HG03095 (cell line): ENCODE results near the gene TEKTIP1.
"Not testable (repeated sequence)": the region's sequence is repeated elsewhere in the genome, so short reads cannot be mapped to it uniquely, and the experiment has no call there.

Experiments used
- ATAC-seq: cut with Tn5 transposase; IDR thresholded peaks from one replicate; pipeline ENCODE4 v1.9.1; 2021; ENCODE audit warnings: moderate library complexity; ENCODE audit not compliant: unreplicated experiment

Gene TEKTIP1

GRCh38 chr19:3581792-3582191 lies 42.8 kb downstream of the TEKTIP1 start:
- not testable (repeated sequence) for ATAC-seq

GRCh38 chr19:3584036-3584802 lies 45.2 kb downstream of the TEKTIP1 start:
- not testable (repeated sequence) for ATAC-seq

- ATAC-seq, result no peak
These were observed 46.5 kb downstream of the TEKTIP1 start, which contains the start of gene GIPC3 for GRCh38 chr19:3585301-3586126. Gene GIPC3, plus strand, starts transcription at chr19:3585478. Its CDS starts 120 bp downstream, at chr19:3585598.

GRCh38 chr19:3586127-3586626 lies 47.2 kb downstream of the TEKTIP1 start:
- no peak for ATAC-seq

DNA sequence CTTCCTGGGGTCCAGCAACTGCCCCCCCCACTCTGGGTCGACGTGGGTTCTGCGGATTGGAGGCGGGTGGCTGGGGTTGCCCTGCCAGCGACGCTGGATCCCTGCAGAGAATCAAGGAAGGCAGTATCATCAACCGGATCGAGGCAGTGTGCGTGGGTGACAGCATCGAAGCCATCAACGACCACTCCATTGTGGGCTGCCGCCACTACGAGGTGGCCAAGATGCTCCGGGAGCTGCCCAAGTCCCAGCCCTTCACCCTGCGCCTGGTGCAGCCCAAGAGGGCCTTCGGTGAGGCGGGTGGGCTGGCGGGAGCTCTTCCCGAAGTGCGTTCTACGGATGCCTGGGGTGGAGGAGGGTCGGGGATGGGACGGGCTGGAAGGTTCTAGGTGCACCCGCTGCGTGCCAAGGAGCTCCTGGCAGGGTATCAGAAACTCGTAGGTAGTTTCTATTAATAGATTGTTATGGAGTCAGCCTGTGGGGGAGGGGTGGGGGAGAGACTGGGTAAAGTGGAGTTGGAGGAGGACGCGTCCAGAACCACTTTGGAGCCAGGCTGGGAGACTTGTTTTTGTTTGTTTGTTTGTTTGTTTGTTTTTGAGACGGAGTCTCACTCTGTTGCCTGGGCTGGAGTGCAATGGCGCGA lies 47.9 kb downstream of the TEKTIP1 start:
- ATAC-seq, result no peak

DNA sequence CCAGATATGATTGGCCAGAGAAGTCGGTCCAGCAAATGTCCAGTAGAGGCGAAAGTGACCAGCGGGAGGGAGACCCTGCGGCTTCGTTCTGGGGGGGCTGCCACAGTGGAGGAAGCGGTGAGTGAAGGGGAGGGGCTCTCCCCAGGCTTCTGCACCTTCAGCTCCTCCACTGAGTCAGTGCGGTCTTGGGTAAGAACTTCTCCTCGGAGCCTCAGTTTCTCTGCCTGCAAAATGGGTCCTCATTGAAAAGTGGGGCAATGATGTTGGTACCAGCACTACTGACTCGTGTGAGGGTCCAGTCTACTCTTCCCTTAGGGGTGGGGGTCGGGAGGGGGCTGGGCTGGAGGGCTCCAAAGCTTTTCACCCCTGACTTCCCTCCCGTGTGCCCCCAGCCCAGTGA lies 50.5 kb downstream of the TEKTIP1 start:
- ATAC-seq, result no peak

- no peak for ATAC-seq
These were observed 51.0 kb downstream of the TEKTIP1 start for GRCh38 chr19:3589949-3590348.

DNA sequence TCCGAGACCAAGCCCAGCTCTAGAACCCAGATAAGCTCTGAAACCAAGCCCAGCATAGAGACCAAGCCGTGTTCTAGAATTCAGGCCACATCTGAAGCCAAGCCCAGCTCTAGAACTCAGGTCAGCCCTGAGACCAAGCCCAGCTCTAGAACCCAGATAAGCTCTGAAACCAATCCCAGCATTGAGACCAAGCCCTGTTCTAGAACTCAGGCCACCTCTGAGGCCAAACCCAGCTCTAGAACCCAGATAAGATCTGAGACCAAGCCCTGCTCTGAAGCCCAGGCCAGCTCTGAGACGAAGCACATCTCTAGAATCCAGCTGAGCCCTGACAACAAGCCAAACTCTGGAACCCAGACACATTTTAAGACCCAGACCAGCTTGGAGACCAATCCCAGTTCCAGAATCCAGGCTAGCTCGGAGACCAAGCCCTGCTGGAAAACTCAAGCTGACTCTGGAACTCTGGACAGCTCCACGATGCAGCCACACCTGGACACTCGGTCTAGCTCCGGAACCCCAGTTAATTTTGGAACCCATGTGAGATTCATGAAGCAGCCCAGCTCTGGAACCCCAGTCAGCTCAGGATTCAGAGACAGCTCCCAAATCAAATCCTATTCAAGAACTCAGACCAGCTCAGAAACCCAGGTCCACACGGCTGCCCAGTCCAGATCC lies 52.2 kb downstream of the TEKTIP1 start:
- no peak for ATAC-seq

DNA sequence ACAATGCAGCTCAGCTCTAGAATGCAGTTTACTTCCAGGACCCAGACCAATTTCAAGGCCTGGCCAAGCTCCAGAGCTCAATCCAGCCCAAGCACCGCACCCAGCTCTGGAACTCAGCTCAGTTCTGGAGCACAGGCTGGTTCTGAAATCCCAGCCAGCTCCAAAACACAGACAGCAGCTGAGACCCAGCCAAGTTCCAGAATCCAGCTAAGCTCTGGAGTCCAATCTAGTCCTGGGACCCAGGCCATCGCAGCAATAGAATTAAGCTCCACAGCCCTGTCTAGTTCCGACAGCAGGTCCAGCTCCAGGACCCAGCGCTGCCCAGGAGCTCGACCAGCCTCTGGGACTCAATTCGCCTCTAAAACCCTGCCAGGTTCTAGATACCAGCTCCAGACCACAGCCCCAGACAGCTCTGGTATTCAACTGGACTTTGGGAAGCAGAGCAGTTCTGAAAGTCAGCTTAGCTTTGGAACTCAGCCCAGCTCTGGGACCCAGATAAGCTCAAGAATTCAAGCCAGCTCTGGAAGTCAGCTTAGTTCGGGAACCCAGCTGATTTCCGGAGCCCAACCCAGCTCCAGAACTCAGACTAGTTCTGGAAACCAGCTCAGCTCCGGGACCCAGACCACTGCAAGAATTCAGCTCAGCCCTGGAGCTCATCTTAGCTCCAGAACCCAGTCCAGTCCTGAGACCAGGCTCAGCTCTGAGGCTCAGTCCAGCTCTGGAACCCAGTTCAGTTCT lies 53.1 kb downstream of the TEKTIP1 start:
- ATAC-seq, result no peak

GRCh38 chr19:3593156-3593555 lies 54.2 kb downstream of the TEKTIP1 start:
- ATAC-seq, result no peak
